Astrocyte of the cerebellum (primary cell): Measurements from ENCODE around the gene MYO7B.
"Not testable (repeated sequence)": the region's sequence is repeated elsewhere in the genome, so short reads cannot be mapped to it uniquely, and the experiment has no call there.

Experiments used
- DNase-seq: peaks from one replicate; pipeline ENCODE4 v3.0.0-alpha.2; 2011; ENCODE audit warnings: low read depth
- H3K4me3 ChIP-seq: 2 replicates; pipeline ENCODE4 v1.5.1; 2011; ENCODE audit warnings: mild to moderate bottlenecking, low read depth, low read length, moderate library complexity
- CTCF ChIP-seq: IDR thresholded peaks from 2 replicates; pipeline ENCODE4 v1.5.1; 2012; ENCODE audit warnings: low read length, low read depth, moderate library complexity, mild to moderate bottlenecking; ENCODE audit errors: missing control alignments
- in situ Hi-C: cut with HindIII; loops from 2 replicates; pipeline ENCODE4 v1.10.0; 2017; ENCODE audit warnings: low sequenced_read_pairs

The MYO7B gene

DNA sequence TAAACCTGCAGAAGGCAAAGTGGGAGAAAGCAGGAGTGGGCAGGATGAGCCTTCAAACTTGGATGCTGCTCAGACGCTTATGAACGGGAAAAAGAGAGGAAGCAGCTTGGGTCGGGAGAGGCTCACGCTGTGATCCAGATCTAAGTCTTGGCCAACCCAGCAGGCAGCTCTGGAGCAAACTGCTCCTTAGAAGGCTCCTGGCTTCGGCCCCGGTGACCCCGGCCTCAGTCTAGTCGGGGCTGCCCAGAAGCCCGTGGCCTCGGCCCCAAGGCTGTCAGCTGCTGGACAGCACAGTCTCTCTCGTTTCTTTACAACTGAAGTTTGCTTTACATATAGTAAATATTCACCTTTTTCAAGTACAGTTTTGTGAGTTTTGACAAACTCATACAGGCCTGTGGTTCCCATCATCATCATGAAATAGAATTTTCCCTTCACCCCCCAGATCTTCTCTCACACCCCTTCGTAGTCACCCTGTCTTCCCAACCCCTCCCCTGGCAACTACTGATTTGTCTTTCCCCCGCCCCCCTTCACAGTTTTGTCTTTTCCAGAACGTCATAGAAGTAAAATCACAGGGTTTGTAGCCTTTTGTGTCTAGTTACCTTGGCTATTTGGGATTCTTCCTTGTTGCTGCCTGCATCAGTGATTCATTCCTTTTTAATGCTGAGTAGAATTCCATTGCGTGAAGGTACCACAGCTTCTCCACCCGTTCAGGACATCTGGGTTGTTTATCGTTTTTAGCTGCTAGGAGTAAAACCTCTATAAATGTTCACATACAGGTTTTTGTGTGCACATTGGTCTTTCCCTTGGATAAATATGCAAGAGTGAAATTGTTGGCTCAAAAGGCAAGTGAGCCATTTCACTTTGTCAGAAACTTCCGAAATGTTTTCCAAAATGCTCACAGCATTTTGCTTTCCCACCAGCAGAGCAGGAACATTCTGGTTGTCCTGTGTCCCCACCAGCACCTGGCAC lies 35.1 kb downstream of the MYO7B start:
- in situ Hi-C loops = no loop called here
- no peak for DNase-seq
- no peak overlapping the region for H3K4me3 ChIP-seq
- no peak for TF ChIP-seq CTCF

- DNase-seq, in situ Hi-C loops, H3K4me3 ChIP-seq: not testable (repeated sequence)
Measured at GRCh38 chr2:127572352-127572751, 36.9 kb downstream of the MYO7B start.

DNA sequence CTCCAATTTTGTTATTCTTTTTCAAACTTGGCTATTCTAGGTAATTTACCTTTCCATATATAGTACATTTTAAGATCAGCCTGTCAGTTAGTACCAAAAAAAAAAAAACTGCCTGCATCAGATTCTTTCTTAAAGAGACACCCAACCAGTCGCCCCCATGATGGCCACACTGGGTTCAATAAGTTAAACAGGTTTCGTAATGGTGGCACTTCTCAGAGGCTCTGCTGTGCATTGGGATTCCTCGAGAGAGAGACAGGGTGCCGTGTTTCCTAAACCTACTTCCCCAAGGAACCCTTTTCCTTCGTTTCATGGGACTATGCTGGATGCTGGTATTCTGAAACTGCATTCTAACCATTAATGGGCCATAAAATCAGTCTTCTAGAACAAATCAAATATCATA lies 37.4 kb downstream of the MYO7B start:
- no peak overlapping the region for H3K4me3 ChIP-seq
- in situ Hi-C loops = no loop called here
- no peak for DNase-seq
- TF ChIP-seq CTCF = no peak

DNA sequence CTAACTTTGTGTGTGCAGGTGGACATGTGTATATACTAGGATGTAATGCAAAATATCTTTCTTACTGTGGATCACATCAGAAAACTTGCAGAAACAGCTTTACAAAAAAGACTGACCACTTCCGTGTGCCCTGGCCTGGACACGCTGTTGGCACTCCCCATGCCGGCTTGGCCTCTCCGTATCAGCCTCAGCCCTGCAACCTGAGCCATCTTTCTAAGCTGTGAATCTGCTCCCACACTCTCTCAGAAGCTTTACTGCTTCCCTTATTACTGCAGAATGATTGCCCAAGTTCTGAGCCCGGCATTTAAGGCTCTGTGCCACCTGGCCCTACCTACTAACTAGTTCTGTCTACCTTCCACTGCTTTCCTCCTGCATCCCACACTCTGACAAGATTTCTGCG lies 37.8 kb downstream of the MYO7B start:
- DNase-seq = no peak
- H3K4me3 ChIP-seq = no peak overlapping the region
- in situ Hi-C loops = no loop called here
- TF ChIP-seq CTCF = no peak

DNA sequence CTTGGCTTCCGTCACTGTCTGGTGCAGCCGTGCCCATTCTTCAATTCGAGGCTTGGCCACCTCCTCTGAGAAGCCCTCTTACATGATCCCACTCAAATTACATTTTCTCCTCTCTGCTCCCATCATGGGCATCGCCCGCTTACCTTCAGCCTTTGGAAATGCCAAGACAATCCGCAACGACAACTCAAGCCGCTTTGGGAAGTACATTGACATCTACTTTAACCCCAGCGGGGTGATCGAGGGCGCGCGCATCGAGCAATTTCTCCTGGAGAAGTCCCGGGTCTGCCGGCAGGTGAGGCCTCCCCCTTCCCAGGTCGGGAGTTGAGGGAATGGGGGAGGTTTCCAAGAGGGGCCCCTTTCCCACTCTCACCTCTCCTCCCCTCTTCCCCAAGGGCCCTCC lies 38.3 kb downstream of the MYO7B start:
- in situ Hi-C loops = no loop called here
- DNase-seq = no peak
- no peak overlapping the region for H3K4me3 ChIP-seq
- TF ChIP-seq CTCF = no peak

DNA sequence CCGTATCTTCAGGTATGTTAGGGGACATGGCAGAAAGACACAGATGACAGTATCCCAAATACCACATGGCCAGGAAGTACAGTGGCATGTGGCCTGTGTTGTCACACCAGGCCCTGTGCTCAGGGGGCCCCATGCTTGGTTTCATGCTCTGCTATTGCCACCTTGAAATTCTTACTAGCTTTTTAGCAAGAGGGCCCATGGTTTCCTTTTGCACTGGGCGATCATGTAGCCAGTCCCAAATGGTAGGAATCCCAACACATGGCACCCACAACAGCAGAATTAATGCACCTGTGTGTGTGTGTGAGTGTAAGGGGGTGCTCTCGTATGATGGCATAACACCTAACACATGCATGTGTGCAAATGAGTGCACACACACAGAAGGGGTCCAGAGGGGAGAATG lies 39.2 kb downstream of the MYO7B start:
- H3K4me3 ChIP-seq = no peak overlapping the region
- TF ChIP-seq CTCF = no peak
- in situ Hi-C loops = no loop called here
- DNase-seq = no peak

DNA sequence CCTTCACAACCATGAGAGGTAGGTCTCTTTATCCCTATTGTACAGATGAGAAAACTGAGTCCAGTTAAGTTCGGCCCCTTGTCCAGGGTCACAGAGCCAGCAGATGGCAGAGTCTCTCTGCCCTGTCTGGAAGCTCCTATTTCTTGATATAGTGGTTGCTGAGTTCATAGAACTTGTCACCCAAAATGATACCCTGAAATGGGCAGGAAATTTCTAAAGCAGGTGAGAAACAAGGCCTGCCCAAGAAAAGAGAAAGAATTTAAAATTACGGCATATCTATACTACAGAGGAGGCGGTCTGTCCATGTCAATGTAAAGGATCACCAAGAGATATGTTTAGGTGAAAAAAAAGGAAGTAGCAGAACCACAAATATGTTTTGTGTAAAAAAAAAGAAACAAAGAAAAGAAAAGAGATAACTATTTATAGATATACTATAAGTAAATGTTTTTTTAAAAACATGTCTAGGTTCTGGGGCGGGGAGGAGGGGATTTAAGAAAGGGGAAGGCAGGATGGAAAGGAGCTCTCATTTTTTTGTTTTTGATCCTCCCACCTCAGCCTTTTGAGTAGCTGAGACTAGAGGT lies 39.8 kb downstream of the MYO7B start:
- H3K4me3 ChIP-seq = no peak overlapping the region
- in situ Hi-C loops = no loop called here
- TF ChIP-seq CTCF = no peak
- DNase-seq = no peak
